ENCODE measurements around the gene HES1. TPM values are rescaled to one million over a fixed set of nuclear protein-coding genes. Genes with fewer than 3 reads are reported as not detected.
"Not testable (repeated sequence)": the region's sequence is repeated elsewhere in the genome, so short reads cannot be mapped to it uniquely, and the experiment has no call there.

HES1 gene
- total and polyA plus RNA-seq, 2 donors: 22.6 to 71.2 TPM

- H3K4me1 ChIP-seq (ENCODE audit: insufficient read depth): no peaks in the 10 kb centered on the region
- H3K4me3 ChIP-seq (ENCODE audit: low read depth, low read length): no peak overlapping the region
- H3K27ac ChIP-seq (ENCODE audit: low read depth): no peak overlapping the region
- WGBS: 87% methylated on average over 9 of the region's 9 CpGs
- DNase-seq (ENCODE audit: extremely low spot score): no peak
- no peaks in the 10 kb centered on the region for H3K36me3 ChIP-seq (ENCODE audit: insufficient read depth)
Measured at GRCh38 chr3:194126790-194127189, 9.2 kb upstream of the HES1 start.

DNA sequence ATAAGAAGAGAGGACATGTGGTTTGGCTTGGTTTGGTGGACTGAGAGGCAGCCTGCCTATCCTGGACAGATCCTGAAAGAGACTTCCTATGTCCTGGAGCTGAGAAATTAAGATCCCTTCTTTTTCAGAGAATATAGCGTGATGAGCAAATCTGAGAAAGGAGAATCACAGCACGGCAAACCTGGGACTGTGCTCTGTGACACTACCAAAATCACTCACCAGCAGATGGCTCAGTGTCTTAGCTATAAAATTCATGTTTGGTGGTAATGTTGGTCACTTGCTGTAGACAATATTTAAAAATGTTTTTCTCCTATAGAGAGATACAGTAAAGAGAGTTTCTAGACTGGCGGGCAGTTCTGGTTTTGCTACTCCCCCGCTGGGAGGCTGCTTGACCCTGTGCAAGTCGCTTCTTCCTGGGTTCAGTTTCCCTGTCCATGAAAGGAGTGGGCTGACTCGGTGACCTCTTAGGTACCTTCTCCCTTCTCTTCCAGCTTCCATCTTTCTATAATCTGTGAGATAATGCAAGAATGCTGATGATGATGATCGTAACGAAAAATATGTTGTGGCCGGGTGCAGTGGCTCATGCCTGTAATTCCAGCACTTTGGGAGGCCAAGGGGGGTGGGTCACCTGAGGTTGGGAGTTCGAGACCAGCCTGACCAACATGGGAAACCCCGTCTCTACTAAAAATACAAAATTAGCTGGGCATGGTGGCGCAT is 7.6 kb upstream of the HES1 start:
- Histone ChIP-seq H3K27ac (ENCODE audit: low read depth) (no peak overlapping the region), H3K4me1 (ENCODE audit: insufficient read depth) (no peaks in the 10 kb centered on the region), H3K4me3 (ENCODE audit: low read depth, low read length) (no peak overlapping the region), H3K36me3 (ENCODE audit: insufficient read depth) (no peaks in the 10 kb centered on the region)
- WGBS: 93% methylated on average over 12 of the region's 12 CpGs
- DNase-seq (ENCODE audit: extremely low spot score): no peak

GRCh38 chr3:194128919-194129295 is 7.0 kb upstream of the HES1 start:
- H3K27ac ChIP-seq (ENCODE audit: low read depth); DNase-seq (ENCODE audit: extremely low spot score); H3K36me3 ChIP-seq (ENCODE audit: insufficient read depth); H3K4me3 ChIP-seq (ENCODE audit: low read depth, low read length); H3K4me1 ChIP-seq (ENCODE audit: insufficient read depth): not testable (repeated sequence)
- WGBS: 93% methylated on average over 8 of the region's 8 CpGs

DNA sequence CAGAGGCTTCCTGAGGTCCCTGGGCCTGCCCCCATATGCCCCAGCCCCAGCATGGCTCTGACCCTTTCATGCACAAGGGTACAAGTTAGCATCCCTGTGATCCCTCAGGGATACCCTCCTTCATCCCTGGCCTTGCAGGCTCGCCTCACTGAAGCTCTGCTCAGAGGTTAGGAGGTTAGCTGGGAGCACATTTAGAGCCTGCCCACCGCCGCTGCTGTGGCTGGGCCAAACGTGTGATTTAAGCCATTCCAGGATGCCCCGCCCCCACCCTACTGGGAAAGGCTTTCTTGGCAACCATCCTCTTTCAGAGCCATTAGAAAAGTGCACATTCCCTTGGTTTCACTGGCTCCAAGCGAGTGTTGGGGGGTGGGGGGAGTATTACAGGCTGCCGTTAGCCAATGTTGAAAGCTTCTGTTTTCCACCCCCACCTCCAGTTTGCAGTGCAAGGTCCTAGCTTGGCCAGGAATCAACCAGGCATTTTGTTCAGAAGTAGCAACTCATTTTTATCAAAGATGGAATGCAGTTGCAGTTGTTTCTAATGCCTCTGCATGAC is 6.3 kb upstream of the HES1 start:
- H3K4me1 ChIP-seq (ENCODE audit: insufficient read depth): no peaks in the 10 kb centered on the region
- no peak overlapping the region for H3K4me3 ChIP-seq (ENCODE audit: low read depth, low read length)
- no peak overlapping the region for H3K27ac ChIP-seq (ENCODE audit: low read depth)
- H3K36me3 ChIP-seq (ENCODE audit: insufficient read depth): no peaks in the 10 kb centered on the region
- DNase-seq (ENCODE audit: extremely low spot score): no peak
- WGBS: 39% methylated on average over 7 of the region's 7 CpGs

DNA sequence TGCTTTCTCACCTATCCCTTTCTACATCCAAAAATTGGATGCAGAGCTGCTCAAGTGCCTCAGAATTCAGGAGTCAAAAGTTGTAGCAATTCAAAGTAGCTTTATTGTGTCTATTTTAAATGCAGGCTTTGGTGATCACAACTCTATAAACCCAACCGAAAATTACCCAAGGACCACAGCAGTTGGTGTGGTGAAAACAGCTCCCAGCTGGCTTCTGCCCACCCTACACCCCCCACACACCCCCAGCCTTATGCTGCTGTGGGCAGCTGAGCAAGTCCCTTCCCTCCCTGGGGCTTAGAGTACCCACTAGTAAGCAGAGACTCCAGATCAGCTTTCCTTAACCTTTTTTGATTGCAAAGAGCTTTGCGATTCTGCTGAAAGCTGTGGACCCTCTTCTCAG is 5.8 kb upstream of the HES1 start:
- 57% methylated on average over 2 of the region's 2 CpGs for WGBS
- Histone ChIP-seq H3K27ac (ENCODE audit: low read depth) (no peak overlapping the region), H3K4me1 (ENCODE audit: insufficient read depth) (no peaks in the 10 kb centered on the region), H3K4me3 (ENCODE audit: low read depth, low read length) (no peak overlapping the region), H3K36me3 (ENCODE audit: insufficient read depth) (no peaks in the 10 kb centered on the region)
- DNase-seq (ENCODE audit: extremely low spot score): no peak

- no peak for DNase-seq (ENCODE audit: extremely low spot score)
- Histone ChIP-seq H3K4me1 (ENCODE audit: insufficient read depth) (no peaks in the 10 kb centered on the region), H3K27ac (ENCODE audit: low read depth) (no peak overlapping the region), H3K4me3 (ENCODE audit: low read depth, low read length) (no peak overlapping the region), H3K36me3 (ENCODE audit: insufficient read depth) (no peaks in the 10 kb centered on the region)
- whole genome bisulfite sequencing: 53% methylated on average over 19 of the region's 19 CpGs
Measured at GRCh38 chr3:194130807-194131589, 5.0 kb upstream of the HES1 start.

DNA sequence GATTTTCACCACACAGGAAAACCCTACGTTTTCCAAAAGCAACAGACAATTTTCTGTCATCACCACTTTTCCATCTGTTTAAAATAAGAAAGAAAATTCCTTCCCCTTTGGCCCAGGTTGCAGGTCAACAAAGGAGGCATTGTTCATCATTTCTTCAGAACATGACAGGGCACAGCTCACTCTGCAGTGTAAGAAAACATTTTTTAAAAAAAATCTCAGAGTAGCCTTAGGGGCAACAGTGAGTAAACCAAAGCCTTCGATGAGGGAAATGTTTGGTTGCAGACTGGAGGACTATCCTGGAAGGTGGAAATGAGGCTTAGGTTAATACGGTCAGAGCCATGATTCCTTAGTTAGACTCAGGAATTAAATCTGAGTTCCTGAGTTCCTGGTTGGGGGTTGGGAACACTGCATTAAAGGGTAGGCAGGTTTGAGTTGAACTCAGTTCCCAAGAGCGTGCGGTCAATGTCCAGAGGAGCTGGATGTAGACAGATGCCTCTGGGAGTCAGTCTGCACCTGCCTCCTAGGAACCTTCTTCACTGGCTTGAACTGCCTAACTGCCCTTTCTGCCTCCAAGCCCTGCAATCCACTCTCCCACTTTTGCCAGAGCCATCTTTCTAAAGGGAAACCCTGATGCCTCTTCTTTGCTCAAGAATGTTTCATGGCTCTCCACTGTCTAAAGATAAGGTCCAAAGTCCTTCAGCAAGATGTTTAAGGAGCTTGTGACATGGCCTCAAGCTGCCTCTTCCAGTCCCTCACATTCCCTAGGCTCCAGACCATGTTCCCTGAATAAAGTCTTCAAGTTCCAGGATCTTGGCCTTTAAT is 3.3 kb upstream of the HES1 start:
- Histone ChIP-seq H3K4me1 (ENCODE audit: insufficient read depth) (no peaks in the 10 kb centered on the region), H3K27ac (ENCODE audit: low read depth) (no peak overlapping the region), H3K4me3 (ENCODE audit: low read depth, low read length) (no peak overlapping the region), H3K36me3 (ENCODE audit: insufficient read depth) (no peaks in the 10 kb centered on the region)
- no peak for DNase-seq (ENCODE audit: extremely low spot score)
- WGBS: 77% methylated on average over 5 of the region's 5 CpGs

DNA sequence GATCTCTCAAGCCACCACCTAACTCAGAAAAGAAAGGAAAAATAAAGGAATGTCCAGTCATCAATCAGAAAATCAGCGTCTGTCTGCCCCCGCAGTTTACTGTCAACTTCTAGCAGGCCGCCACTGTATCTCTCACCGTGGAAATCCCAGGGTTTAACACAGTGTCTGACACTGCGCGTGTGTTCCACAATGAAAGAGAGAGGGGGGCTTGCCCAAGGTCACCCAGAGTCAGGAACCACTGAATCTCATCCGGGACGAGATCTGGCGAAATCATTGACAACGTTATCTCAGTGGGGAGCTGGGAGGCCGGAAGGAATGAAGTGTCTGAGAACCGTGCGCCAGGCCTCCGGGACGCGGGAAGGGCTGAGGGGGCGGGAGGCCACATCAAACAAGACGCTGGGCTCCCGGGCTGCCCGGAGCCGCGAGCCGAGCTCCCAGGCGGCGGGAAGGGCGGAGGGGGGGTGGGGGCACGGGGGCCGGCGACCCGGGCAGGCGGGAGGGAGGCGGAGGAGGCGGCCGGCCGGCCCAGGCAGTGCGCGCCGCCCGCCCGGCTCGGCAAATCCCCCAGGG is 2.2 kb upstream of the HES1 start:
- H3K36me3 ChIP-seq (ENCODE audit: insufficient read depth): no peaks in the 10 kb centered on the region
- no peak for DNase-seq (ENCODE audit: extremely low spot score)
- H3K4me1 ChIP-seq (ENCODE audit: insufficient read depth): peaks cover 2% of the 10 kb centered on the region

DNA sequence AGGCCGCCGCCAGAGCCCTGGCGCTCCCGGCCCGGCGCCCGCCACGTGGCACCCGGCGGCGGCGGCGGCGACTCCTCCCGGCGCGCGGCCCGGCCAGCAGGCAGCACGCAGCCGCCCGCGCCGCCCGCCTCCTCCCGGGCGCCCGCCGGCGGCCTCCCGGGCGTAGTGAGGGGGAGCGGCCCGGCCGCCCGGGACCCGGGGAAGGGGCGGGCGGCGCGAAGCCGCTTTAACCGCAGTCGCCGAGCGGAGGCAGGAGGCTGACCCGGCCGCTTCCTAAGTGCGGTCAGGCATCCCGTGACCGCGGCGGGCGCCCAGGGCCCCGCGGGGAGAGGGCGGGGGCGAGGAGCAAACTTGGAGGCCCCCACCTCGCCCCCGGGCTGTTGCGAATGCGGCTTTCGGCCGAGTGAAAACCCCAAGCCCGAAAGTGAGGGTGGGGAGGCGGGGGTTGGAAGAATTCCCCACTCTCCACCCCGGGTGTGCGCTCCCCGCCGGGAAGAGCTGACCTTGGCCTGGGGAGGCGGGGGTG is 1.7 kb upstream of the HES1 start:
- Histone ChIP-seq H3K4me1 (ENCODE audit: insufficient read depth) (peaks cover 2% of the 10 kb centered on the region), H3K36me3 (ENCODE audit: insufficient read depth) (no peaks in the 10 kb centered on the region), H3K4me3 (ENCODE audit: low read depth, low read length) (peak overlapping the region; percentile 49), H3K27ac (ENCODE audit: low read depth) (peak overlapping the region; percentile 70)
- under 1% methylated on average over 71 of the region's 71 CpGs for WGBS
- DNase-seq (ENCODE audit: extremely low spot score): no peak

More for the DNA sequence above, 2.2 kb upstream of the HES1 start:
- peak overlapping the region; percentile 49 for H3K4me3 ChIP-seq (ENCODE audit: low read depth, low read length)
- 8% methylated on average over 38 of the region's 41 CpGs for WGBS
- peak overlapping the region; percentile 11 for H3K27ac ChIP-seq (ENCODE audit: low read depth)

DNA sequence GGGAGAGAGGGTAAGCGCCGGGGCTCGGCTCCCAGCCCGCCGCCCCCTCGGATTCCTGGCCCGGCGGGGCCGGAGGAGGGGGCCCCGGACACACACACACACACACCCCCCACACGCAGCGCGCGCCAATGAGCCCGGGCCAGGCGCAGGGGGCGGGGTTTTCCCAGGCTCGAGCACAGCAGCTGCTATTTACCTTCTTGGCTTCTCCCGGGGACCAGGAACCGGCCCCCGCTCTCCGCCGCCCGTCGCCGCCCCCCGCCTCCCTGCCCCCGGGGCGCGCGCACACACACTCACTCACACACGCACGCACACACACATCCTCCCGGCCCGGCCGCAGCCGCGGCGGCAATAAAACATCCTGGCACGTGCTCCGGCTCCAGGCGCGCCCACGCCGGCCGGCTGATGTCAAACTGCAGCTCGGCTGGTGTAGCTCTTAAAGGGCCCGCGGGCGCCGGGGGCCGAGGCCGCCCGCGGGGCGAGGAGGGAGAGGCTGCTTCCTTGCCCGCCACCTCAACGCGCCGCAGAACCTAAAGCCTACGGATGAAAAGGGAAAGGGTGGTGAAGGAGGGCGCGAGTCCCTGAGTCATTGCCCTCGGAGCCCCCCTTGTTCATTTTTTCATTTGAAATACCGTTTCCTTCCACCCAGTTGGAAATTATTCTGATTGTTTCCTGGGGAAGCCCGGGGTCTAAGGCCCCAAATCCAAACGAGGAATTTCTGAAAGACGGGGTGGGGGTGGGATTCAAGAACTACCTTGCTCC is 1.0 kb upstream of the HES1 start:
- Histone ChIP-seq H3K27ac (ENCODE audit: low read depth) (peak overlapping the region; percentile 70), H3K4me1 (ENCODE audit: insufficient read depth) (peaks cover 2% of the 10 kb centered on the region), H3K4me3 (ENCODE audit: low read depth, low read length) (peak overlapping the region; percentile 49), H3K36me3 (ENCODE audit: insufficient read depth) (no peaks in the 10 kb centered on the region)
- WGBS: under 1% methylated on average over 68 of the region's 68 CpGs
- DNase-seq (ENCODE audit: extremely low spot score): no peak

DNA sequence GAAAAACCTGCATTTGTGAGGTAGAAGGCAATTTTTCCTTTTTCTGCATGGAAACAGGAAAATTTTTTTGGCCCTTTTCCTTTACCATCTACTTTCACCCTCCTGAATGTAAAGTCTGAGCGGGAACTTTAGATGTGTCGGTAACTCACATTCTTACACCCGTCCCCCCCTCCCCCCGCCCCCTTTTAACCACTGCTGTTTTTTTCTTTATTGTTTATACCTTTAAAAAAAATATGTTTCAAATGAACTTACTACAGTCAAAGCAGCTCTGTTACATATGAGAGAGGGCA is 487 bp upstream of the HES1 start:
- H3K36me3 ChIP-seq (ENCODE audit: insufficient read depth): no peaks in the 10 kb centered on the region
- no peak overlapping the region for H3K27ac ChIP-seq (ENCODE audit: low read depth)
- peak overlapping the region; percentile 49 for H3K4me3 ChIP-seq (ENCODE audit: low read depth, low read length)
- no peak for DNase-seq (ENCODE audit: extremely low spot score)
- H3K4me1 ChIP-seq (ENCODE audit: insufficient read depth): peaks cover 2% of the 10 kb centered on the region
- 1% methylated on average over 4 of the region's 4 CpGs for WGBS

DNA sequence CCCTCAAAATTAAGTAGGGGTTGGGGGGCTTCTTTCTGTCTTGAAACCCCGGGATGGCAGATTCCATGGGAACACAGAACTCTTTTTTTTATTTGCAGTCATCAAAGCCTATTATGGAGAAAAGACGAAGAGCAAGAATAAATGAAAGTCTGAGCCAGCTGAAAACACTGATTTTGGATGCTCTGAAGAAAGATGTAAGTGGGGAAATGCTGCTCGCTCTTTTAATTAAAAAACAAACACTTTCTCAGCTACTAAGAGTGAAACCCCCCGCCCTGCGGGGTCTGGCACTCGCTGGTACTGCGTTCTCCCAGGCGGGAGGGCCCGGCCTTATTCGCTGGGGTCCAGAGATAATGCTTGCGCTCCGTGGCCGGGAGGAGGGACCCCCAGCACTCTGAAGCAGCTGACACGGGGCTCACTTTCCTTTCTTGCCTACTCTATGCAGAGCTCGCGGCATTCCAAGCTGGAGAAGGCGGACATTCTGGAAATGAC is 615 bp downstream of the HES1 start:
- DNase-seq (ENCODE audit: extremely low spot score): no peak
- Histone ChIP-seq H3K4me1 (ENCODE audit: insufficient read depth) (peaks cover 2% of the 10 kb centered on the region), H3K4me3 (ENCODE audit: low read depth, low read length) (peak overlapping the region; percentile 54)

More for the DNA sequence above, 615 bp downstream of the HES1 start:
- Histone ChIP-seq H3K36me3 (ENCODE audit: insufficient read depth) (no peaks in the 10 kb centered on the region), H3K27ac (ENCODE audit: low read depth) (peak overlapping the region; percentile 76)
- WGBS: under 1% methylated on average over 17 of the region's 17 CpGs

Measured in urinary bladder (tissue), 4 donors.